ENCODE measurements around the gene SLC7A7.

- TF ChIP-seq, protein P1, sequence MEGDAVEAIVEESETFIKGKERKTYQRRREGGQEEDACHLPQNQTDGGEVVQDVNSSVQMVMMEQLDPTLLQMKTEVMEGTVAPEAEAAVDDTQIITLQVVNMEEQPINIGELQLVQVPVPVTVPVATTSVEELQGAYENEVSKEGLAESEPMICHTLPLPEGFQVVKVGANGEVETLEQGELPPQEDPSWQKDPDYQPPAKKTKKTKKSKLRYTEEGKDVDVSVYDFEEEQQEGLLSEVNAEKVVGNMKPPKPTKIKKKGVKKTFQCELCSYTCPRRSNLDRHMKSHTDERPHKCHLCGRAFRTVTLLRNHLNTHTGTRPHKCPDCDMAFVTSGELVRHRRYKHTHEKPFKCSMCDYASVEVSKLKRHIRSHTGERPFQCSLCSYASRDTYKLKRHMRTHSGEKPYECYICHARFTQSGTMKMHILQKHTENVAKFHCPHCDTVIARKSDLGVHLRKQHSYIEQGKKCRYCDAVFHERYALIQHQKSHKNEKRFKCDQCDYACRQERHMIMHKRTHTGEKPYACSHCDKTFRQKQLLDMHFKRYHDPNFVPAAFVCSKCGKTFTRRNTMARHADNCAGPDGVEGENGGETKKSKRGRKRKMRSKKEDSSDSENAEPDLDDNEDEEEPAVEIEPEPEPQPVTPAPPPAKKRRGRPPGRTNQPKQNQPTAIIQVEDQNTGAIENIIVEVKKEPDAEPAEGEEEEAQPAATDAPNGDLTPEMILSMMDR (conservative IDR thresholded peaks at IDR 0.05; ENCODE audit: low read depth, low read length) = no peak
- TF ChIP-seq EZH2 (IDR thresholded peaks at IDR 0.05; ENCODE audit: borderline replicate concordance, low read depth, low read length, poor library complexity, severe bottlenecking) = no peak
Observed at GRCh38 chr14:22767323-22767589, 48.0 kb downstream of the SLC7A7 start.
